Stimulated activated CD8-positive, alpha-beta memory T cell treated with anti-CD3 and anti-CD28 coated beads, Interleukin-7, amount 100 ng/mL, for 4 hours (primary cell): ENCODE measurements around the gene FGF16.
"Not testable (repeated sequence)": the region's sequence is repeated elsewhere in the genome, so short reads cannot be mapped to it uniquely, and the experiment has no call there.

Experiments used
- DNase-seq, 2 donors: peaks; one replicate each; pipeline ENCODE4 v3.0.0-alpha.2; 2020; ENCODE audit warnings: low read depth in 2 of 2

The FGF16 gene

DNA sequence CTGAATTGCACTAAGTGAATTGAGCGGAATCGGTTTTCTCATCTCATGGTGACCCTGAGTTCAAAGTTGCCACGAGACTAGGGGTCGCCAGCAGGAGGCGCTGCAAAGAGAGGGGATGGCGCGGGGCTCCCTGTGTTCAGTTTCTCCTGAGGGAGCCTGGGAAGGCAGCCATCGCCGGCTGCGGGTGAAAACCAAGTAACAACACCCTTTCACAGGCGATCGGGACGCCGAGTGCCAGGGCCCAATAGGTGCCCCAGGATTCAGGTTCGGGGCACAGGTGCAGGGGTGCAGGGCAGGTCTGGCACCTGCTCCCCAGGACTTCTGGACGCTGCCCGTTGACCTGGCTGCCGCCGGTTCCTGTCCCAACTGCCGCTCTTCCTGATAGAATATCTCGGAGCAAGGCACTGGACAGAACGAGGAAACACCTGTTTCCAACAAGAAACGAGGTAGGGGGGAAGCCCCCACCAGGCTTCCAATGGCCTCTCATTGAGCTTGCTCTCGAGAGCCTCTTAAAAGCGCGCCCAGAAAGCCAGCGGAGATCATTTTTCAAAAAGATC, 1.1 kb upstream of the FGF16 start:
- DNase-seq = no peak

DNA sequence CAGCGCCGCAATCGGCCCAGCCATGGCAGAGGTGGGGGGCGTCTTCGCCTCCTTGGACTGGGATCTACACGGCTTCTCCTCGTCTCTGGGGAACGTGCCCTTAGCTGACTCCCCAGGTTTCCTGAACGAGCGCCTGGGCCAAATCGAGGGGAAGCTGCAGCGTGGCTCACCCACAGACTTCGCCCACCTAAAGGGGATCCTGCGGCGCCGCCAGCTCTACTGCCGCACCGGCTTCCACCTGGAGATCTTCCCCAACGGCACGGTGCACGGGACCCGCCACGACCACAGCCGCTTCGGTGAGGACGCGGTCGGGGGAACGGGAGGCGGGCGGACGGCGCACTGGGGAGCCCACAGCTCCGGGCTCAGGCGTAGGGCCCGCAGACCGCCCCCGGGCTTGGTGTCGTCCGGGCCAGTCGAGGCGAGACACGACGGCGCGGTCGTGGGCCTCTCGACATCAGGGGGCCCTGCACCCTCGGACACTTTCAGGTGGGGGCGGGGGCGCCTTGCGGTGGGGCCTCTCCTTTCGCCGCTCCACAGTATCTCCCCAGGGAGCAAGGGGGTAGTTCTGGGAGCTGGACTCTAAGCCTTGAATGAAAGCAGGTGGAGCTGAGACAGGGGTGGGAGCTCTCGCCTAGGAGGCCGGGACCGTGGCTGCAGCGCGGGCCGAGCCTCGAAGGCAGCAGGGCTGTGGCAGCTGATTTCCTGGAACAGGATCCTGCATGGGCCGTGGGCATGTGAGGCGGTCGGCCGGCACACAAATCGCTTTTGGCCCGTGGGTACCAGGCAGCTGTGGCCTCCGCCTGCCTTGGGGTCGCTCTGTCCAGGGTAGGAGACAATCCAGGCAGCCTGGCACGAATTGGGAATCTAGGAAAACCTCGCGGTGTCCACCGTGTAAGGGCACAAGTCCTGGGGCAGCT, 722 bp downstream of the FGF16 start:
- no peak for DNase-seq

DNA sequence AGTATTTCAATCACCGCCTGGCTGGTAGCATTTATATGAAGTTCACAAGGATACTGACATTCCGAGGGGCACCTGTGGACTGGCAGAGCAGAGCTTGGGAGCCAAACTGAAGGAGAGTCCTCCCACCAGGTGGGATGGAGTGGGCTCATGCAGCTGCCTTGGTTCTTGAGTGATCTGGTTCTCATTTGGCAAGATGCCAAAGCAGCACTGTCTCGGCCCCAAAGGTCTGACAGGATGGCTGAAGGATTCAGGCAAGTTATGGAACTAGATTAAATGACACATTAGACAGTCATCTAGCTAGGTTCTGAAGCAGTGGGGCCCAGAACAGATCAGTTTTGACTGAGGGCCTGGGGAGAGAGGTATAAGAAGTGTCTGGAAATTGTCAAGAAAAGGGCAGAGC, 3.2 kb downstream of the FGF16 start:
- no peak for DNase-seq

DNA sequence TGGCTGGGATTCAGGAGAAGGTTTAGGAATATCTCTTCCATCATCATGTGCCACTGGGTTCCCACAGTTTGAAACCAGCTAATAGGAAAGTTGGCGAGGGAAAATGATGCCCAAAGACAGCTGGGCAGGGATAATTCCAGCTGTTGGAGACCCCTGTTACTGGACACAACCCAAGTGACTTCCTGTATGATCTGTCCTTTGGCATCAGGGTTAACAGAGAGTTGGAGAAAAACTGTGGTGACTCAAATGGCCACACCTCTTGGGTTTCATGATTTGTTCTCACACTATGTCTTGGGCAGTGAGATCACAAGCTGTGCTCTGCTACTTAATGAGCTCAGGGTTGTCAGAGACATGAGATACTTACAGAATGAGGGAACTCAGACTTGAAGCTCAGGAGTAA, 3.8 kb downstream of the FGF16 start:
- no peak for DNase-seq

DNA sequence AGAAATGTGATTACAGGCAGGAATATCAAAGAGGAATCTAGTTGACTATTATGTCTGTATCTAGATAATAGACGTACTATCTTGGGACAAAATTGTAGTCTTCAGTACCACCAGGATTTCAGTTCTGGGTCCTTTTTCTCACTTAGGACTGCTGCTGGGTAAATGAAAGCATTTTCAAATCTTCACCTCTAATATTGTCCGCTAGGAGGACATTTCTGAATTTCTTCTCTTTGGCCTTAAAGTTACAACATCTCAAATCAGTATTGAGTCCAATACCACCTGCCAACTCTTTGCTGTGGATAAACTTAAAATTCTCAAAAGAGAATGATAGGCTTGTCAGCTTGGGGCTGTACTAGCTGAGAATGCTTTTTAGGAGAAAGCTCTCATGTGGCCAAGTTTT, 6.0 kb downstream of the FGF16 start:
- DNase-seq = no peak

DNA sequence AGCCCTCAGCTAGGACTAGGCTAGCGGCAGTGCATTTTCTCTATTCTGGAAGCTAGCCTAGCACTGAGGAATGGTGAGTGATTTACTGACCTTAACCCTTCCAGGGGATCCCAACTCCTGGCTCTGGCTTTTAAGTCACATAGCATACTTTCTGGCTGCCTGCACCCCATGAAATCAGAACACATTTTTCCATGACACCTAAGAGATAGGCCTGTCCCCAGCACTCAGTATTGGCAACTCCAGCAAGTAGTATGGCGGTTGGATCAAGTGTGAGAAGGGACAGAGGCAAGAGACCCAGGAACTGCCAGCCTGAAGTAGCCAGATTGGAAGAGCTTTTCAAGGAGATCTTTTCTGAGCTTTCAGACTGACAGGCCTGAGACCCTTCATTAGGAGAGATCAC, 8.2 kb downstream of the FGF16 start:
- DNase-seq = no peak

DNA sequence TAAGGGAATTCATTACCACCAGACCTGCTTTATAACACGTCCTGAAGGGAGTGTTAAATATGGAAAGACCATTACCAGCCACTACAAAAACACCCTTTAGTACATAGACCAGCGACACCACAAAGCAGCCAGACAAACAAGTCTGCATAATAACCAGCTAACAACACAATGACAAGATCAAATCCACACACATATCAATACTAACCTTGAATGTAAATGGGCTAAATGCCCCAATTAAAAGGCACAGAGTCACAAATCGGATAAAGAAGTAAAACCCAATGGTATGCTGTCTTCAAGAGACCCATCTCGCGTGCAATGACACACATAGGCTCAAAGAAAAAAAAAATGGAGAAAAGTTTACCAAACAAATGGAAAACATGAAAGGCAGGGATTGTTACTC, 36.9 kb downstream of the FGF16 start:
- DNase-seq = no peak

DNA sequence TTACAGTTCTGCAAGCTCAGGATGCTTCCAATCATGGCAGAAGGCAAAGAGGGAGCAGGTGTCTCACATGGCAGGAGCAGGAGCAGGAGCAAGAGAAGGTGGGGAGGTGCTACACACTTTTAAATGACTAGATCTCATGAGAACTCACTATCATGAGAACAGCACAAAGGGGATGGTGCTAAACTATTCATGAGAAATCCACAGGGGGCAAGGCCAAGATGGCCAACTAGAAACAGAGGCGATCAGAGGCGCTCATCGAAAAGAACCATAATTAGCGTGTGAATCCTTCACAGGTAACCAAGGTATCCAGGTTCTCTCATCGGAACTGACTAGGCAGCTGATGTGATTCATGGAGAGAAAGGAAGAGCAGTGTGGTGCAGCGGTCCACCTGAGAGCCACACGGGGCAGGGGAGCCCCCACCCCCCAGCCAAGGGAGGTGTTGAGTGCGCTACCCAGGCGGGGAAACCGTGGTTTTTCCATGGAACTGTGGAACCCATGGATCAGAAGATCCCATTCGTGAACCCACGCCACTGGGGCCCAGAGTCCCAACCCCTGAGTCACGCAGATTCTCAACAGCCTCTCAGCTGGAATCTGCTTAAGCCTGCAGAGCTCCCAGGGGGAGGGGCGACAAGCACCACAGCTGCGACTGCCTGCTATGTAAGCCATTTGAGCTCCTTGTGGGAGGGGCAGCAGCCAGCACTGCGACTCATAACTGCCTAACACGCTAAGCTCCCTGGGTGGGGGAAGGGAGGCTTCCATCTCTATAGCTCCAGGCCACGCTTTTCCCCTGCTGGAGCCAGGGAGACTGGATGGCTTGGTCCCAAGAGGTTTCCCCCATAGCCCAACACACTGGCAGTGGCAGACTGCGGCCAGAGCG, 46.7 kb downstream of the FGF16 start:
- no peak for DNase-seq

DNA sequence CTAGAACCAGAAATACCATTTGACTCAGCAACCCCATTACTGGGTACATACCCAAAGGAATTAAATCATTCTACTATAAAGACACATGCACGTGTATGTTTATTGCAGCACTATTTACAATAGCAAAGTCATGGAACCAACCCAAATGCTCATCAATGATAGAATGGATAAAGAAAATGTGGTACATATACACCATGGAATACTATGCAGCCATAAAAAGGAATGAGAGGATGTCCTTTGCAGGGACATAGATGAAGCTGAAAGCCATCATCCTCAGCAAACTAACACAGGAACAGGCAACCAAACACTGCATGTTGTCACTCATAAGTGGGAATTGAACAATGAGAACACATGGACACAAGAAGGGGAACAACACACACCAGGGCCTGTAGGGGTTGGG, 53.0 kb downstream of the FGF16 start:
- not testable (repeated sequence) for DNase-seq

DNA sequence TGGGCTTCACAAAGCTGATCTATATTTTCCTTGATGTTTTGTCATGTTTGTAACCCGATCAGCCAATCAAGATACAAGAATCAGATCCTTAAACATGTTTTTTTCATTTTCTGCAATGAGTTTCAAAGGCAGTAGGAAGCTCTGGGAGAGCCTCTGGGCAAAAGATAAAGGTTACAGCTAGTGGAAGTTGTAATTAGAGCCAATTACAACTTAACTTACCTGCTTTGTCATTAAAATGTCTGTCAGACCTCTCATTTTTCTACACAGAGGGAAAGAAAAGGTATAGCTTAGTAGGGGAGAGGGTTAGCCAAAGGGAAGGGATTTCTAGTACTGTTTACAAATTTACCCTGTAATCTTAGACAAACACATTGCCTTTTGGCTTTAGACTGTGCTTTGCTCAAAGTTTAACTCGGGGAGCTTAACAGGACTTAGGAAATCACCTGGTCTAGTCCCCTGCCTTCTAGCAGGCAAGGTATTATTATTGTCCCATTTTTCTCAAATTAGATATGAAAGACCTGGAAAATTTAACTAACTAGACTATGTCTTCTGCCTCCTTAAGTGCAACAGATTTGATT, 55.8 kb downstream of the FGF16 start:
- DNase-seq = no peak

DNA sequence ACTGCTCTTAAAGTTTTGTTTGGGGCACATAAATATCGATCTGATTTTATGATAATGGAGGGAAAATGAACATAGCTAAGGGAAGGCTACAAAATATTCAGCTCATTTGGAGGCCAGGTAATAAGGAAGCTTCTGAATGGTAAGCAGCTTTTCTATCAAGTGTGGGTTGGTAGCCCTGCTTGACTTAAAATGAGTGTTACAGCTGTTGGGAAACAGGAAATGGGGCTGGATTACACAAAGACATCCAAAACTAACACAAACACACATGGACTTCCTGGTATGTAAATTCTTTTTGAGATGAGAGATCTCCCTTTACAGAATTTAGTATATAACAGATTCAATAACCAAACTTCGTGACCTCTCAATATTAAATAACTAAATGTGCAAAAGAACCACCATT, 58.0 kb downstream of the FGF16 start:
- DNase-seq = no peak
